BE2C (cell line): ENCODE data around the gene MON2.
"Not testable (repeated sequence)": the region's sequence is repeated elsewhere in the genome, so short reads cannot be mapped to it uniquely, and the experiment has no call there.

Experiments used
- DNase-seq: peaks from one replicate; pipeline ENCODE4 v3.0.0-alpha.2; 2020
- H3K27me3 ChIP-seq: fragments of 250-450 bp; sonication (Bioruptor Pico); 2 replicates; pipeline ENCODE4 v1.5.1; 2020; ENCODE audit warnings: mild to moderate bottlenecking
- H3K36me3 ChIP-seq: fragments of 250-450 bp; sonication (Bioruptor Pico); 2 replicates; pipeline ENCODE4 v1.5.1; 2020; ENCODE audit warnings: mild to moderate bottlenecking
- H3K4me1 ChIP-seq: fragments of 250-450 bp; sonication (Bioruptor Pico); 2 replicates; pipeline ENCODE4 v1.5.1; 2020
- H3K4me3 ChIP-seq: 2 replicates; pipeline ENCODE4 v1.5.1; 2011; ENCODE audit warnings: low read depth, low read length
- H3K9me3 ChIP-seq: fragments of 250-450 bp; sonication (Bioruptor Pico); 2 replicates; pipeline ENCODE4 v1.5.1; 2020
- TF ChIP-seq, protein P1 (sequence below): IDR thresholded peaks from 2 replicates; pipeline ENCODE4 v1.5.1; 2012; ENCODE audit warnings: mild to moderate bottlenecking, low read depth, low read length

The MON2 gene

GRCh38 chr12:62505786-62506185, 39.2 kb downstream of the MON2 start:
- H3K4me3 ChIP-seq: no peak overlapping the region
- H3K9me3 ChIP-seq: no peaks in the 10 kb centered on the region; the same call in 1 of the 2 replicates
- no peaks in the 10 kb centered on the region for H3K4me1 ChIP-seq
- TF ChIP-seq, protein P1, sequence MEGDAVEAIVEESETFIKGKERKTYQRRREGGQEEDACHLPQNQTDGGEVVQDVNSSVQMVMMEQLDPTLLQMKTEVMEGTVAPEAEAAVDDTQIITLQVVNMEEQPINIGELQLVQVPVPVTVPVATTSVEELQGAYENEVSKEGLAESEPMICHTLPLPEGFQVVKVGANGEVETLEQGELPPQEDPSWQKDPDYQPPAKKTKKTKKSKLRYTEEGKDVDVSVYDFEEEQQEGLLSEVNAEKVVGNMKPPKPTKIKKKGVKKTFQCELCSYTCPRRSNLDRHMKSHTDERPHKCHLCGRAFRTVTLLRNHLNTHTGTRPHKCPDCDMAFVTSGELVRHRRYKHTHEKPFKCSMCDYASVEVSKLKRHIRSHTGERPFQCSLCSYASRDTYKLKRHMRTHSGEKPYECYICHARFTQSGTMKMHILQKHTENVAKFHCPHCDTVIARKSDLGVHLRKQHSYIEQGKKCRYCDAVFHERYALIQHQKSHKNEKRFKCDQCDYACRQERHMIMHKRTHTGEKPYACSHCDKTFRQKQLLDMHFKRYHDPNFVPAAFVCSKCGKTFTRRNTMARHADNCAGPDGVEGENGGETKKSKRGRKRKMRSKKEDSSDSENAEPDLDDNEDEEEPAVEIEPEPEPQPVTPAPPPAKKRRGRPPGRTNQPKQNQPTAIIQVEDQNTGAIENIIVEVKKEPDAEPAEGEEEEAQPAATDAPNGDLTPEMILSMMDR: no peak
- no peak for DNase-seq
- H3K36me3 ChIP-seq: peaks cover 4% of the 10 kb centered on the region
- no peaks in the 10 kb centered on the region for H3K27me3 ChIP-seq

GRCh38 chr12:62512901-62513300, 46.3 kb downstream of the MON2 start:
- H3K9me3 ChIP-seq: no peaks in the 10 kb centered on the region
- no peaks in the 10 kb centered on the region for H3K27me3 ChIP-seq
- peaks cover 13% of the 10 kb centered on the region for H3K36me3 ChIP-seq
- no peak for DNase-seq
- TF ChIP-seq, protein P1: no peak
- peaks cover 10% of the 10 kb centered on the region for H3K4me1 ChIP-seq
- no peak overlapping the region for H3K4me3 ChIP-seq

- peaks cover 13% of the 10 kb centered on the region; the same call in 1 of the 2 replicates for H3K36me3 ChIP-seq
- DNase-seq, H3K9me3 ChIP-seq, H3K27me3 ChIP-seq, H3K4me3 ChIP-seq: not testable (repeated sequence)
- peaks cover 21% of the 10 kb centered on the region for H3K4me1 ChIP-seq
Measured at GRCh38 chr12:62514080-62514479, 47.5 kb downstream of the MON2 start.

- Histone ChIP-seq H3K4me3 (no peak overlapping the region), H3K9me3 (no peaks in the 10 kb centered on the region), H3K27me3 (no peaks in the 10 kb centered on the region), H3K36me3 (peaks cover 13% of the 10 kb centered on the region; the same call in 1 of the 2 replicates), H3K4me1 (peaks cover 30% of the 10 kb centered on the region)
- TF ChIP-seq, protein P1: no peak
- DNase-seq: no peak
Measured at GRCh38 chr12:62516927-62517326, 50.3 kb downstream of the MON2 start.

DNA sequence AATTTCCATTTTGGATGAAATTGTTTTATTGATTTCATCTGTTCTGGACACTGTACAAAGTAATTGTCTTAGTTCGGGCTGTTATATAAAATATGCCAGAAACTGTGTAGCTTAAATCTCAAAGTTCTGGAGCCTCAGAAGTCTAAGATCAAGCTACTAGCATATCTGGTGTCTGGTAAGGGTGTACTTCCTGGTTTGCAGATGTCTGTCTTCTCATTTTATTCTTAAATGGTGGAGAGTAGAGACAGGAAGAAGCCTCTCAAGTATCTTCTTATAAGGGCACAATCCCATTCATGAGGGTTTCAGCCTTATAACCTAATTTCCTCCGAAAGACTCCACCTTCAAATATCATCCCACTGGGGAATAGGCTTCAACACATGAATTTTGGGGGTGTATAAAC, 51.3 kb downstream of the MON2 start:
- Histone ChIP-seq H3K9me3 (no peaks in the 10 kb centered on the region), H3K27me3 (no peaks in the 10 kb centered on the region), H3K36me3 (peaks cover 8% of the 10 kb centered on the region; the same call in 1 of the 2 replicates), H3K4me3 (no peak overlapping the region), H3K4me1 (peaks cover 30% of the 10 kb centered on the region)
- TF ChIP-seq, protein P1: no peak
- DNase-seq: no peak

DNA sequence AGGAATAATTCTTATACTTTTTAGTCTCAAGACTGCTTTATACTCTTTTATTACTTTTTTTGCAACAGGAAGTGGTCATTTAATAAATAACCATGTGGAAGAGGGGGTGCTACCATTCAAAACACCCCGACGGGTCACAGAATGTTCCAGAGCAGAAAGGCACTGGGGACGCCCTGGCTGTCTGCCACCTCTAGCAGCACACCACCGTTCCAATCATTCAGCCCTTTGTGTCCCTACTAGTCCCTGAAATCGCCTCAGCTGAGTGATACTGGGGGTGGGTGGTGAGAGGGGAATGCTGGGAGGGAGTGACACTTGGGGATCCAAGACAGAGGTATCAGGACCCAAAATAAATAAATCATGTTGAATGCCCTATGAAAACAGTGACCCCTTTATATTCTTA, 52.4 kb downstream of the MON2 start:
- TF ChIP-seq, protein P1: no peak
- DNase-seq: peak; percentile 30

DNA sequence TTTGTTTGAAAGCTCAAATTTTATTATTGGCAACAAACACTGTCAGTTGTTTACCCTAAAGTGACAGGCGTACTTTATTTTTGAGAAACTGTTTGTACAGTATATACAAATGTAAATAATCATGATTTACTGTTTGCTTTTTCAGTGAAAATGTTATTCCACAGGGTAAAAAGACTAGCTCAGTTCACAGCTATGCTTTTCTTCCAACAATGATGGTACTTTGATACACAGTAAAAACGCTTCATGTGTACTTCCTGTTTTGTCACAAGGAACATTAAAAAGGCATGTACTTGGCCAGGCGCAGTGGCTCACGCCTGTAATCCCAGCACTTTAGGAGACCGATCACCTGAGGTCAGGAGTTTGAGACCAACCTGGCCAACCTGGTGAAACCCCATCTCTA, 53.7 kb downstream of the MON2 start:
- Histone ChIP-seq H3K9me3 (no peaks in the 10 kb centered on the region), H3K4me3 (no peak overlapping the region; the same call in 1 of the 2 replicates), H3K27me3 (no peaks in the 10 kb centered on the region), H3K36me3 (peaks cover 4% of the 10 kb centered on the region; the same call in 1 of the 2 replicates), H3K4me1 (peaks cover 30% of the 10 kb centered on the region)
- TF ChIP-seq, protein P1: no peak
- no peak for DNase-seq

More for the DNA sequence above, 52.4 kb downstream of the MON2 start:
- no peaks in the 10 kb centered on the region for H3K27me3 ChIP-seq
- H3K4me3 ChIP-seq: peak overlapping the region; percentile 67
- H3K36me3 ChIP-seq: peaks cover 6% of the 10 kb centered on the region; the same call in 1 of the 2 replicates
- no peaks in the 10 kb centered on the region for H3K9me3 ChIP-seq
- H3K4me1 ChIP-seq: peaks cover 30% of the 10 kb centered on the region
